Gastroesophageal sphincter (tissue), 4 donors: ENCODE results near the gene FAAP20. TPM values are rescaled to one million over a fixed set of nuclear protein-coding genes. Genes with fewer than 3 reads are reported as not detected.

ENCODE experiments used
- ATAC-seq: fragments of 150-250 bp; one replicate; pipeline ENCODE4 v1.9.1; 2016; ENCODE audit warnings: mild to moderate bottlenecking, moderate library complexity
- H3K27ac ChIP-seq, 4 donors: fragments of 200-600 bp; sonication (generic) in 3 of 4; 1 replicate in 3 of 4; 2 replicates in 1 of 4; pipeline ENCODE4 v1.5.1; 2016 to 2019
- H3K27me3 ChIP-seq: fragments of 200-600 bp; sonication (generic); one replicate; pipeline ENCODE4 v1.5.1; 2019
- H3K36me3 ChIP-seq, 2 donors: fragments of 200-600 bp; sonication (generic); one replicate each; pipeline ENCODE4 v1.5.1; 2019; ENCODE audit warnings: control low read depth in 1 of 2
- H3K4me1 ChIP-seq, 3 donors: fragments of 200-600 bp; sonication (generic); 1 replicate in 2 of 3; 2 replicates in 1 of 3; pipeline ENCODE4 v1.5.1; 2016 to 2019; ENCODE audit warnings: control low read depth in 2 of 3
- H3K4me3 ChIP-seq, 2 donors: fragments of 200-600 bp; sonication (generic); one replicate each; pipeline ENCODE4 v1.5.1; 2019; ENCODE audit warnings: mild to moderate bottlenecking in 1 of 2, moderate library complexity in 1 of 2
- H3K9me3 ChIP-seq, 3 donors: fragments of 200-600 bp; sonication (generic); one replicate each; pipeline ENCODE4 v1.5.1; 2017 to 2019; ENCODE audit warnings: control low read depth in 2 of 3
- CTCF ChIP-seq, 4 experiments: fragments of 200-600 bp in 2 of 4; fragments of 450-650 bp in 2 of 4; sonication (generic) in 1 of 4; IDR thresholded peaks; one replicate each; pipeline ENCODE4 v1.5.1; 2017 to 2019; ENCODE audit warnings: antibody characterized with exemption in 4 of 4, mild to moderate bottlenecking in 2 of 4, moderate library complexity in 2 of 4
- EP300 ChIP-seq: sonication (generic); formaldehyde crosslinking; IDR thresholded peaks from one replicate; pipeline ENCODE4 v1.6.1; 2017; ENCODE audit warnings: antibody characterized with exemption, mild to moderate bottlenecking
- POLR2A ChIP-seq, 2 donors: fragments of 450-650 bp; IDR thresholded peaks; one replicate each; pipeline ENCODE4 v1.6.1; 2017; ENCODE audit warnings: antibody characterized with exemption in 2 of 2, mild to moderate bottlenecking in 2 of 2, moderate library complexity in 1 of 2
- POLR2AphosphoS5 ChIP-seq: sonication (generic); formaldehyde crosslinking; IDR thresholded peaks from one replicate; pipeline ENCODE4 v1.6.1; 2017; ENCODE audit warnings: antibody characterized with exemption
- whole genome bisulfite sequencing, 2 donors: methylation state at CpG; one replicate each; pipeline ENCODE4 v1.1.5; 2018; ENCODE audit warnings: low coverage in 1 of 2; 5-methylcytosine and 5-hydroxymethylcytosine counted together
- total RNA-seq, 4 donors: library from RNA; depleted of rRNA; stranded (reverse); fragments of >200 nt; gene quantifications; one replicate each; pipeline ENCODE4 v1.1.0, GENCODE V29; 2016

The FAAP20 gene
- total RNA-seq, 4 donors from 2014 or later, result 25.8 to 51.1 (median 43.3) TPM

- Histone ChIP-seq H3K4me3 (no peak overlapping the region), H3K36me3 (peaks cover 0 to 37% of the 10 kb centered on the region in 2 donors), H3K27ac (no peak overlapping the region), H3K4me1 (peaks cover 6 to 28% (median 18%) of the 10 kb centered on the region in 3 donors), H3K27me3 (no peaks in the 10 kb centered on the region), H3K9me3 (no peaks in the 10 kb centered on the region)
- ATAC-seq, result no peak
- WGBS, 2 donors, result 81 to 86% methylated on average over 4 to 9 of the region's 9 CpGs
- TF ChIP-seq EP300 (no peak), CTCF (IDR thresholded peaks at IDR 0.05) (no peak), POLR2A (IDR thresholded peaks at IDR 0.05) (no peak), POLR2AphosphoS5 (no peak)
Observed at GRCh38 chr1:2186901-2187300, 7.7 kb downstream of the FAAP20 start.

GRCh38 chr1:2185880-2186855, 8.4 kb downstream of the FAAP20 start:
- H3K36me3 ChIP-seq, result peaks cover 0 to 37% of the 10 kb centered on the region in 2 donors
- H3K27me3 ChIP-seq, result no peaks in the 10 kb centered on the region
- no peaks in the 10 kb centered on the region for H3K9me3 ChIP-seq
- 90 to 93% methylated on average over 6 to 10 of the region's 38 CpGs for WGBS, 2 donors
- no peak overlapping the region for H3K27ac ChIP-seq
- H3K4me3 ChIP-seq, result no peak overlapping the region
- peaks cover 6 to 21% (median 10%) of the 10 kb centered on the region in 3 donors for H3K4me1 ChIP-seq
- no peak for ATAC-seq
- TF ChIP-seq POLR2AphosphoS5 (no peak), EP300 (no peak), POLR2A (IDR thresholded peaks at IDR 0.05) (no peak), CTCF (IDR thresholded peaks at IDR 0.05) (no peak)

GRCh38 chr1:2184934-2185333, 9.6 kb downstream of the FAAP20 start:
- Histone ChIP-seq H3K4me3 (no peak overlapping the region), H3K9me3 (no peaks in the 10 kb centered on the region), H3K27me3 (no peaks in the 10 kb centered on the region), H3K36me3 (peaks cover 0 to 37% of the 10 kb centered on the region in 2 donors), H3K27ac (no peak overlapping the region), H3K4me1 (peaks cover 0 to 9% (median 0%) of the 10 kb centered on the region in 3 donors)
- TF ChIP-seq CTCF (IDR thresholded peaks at IDR 0.05) (no peak), POLR2AphosphoS5 (no peak)
- no peak for ATAC-seq
- WGBS, 2 donors, result 92% methylated on average over 5 of the region's 33 CpGs; no CpG with 5 or more reads in 1 of the 2 donors

GRCh38 chr1:2184531-2184930, 10.0 kb downstream of the FAAP20 start:
- no peaks in the 10 kb centered on the region for H3K27me3 ChIP-seq
- WGBS, 2 donors, result no CpG with 5 or more reads among the region's 18 CpGs
- H3K9me3 ChIP-seq, result no peaks in the 10 kb centered on the region
- peaks cover 0 to 37% of the 10 kb centered on the region in 2 donors for H3K36me3 ChIP-seq
- H3K27ac ChIP-seq, result no peak overlapping the region
- no peak overlapping the region for H3K4me3 ChIP-seq
- no peak for ATAC-seq
- no peak for TF ChIP-seq POLR2A (IDR thresholded peaks at IDR 0.05)
- no peak for TF ChIP-seq POLR2AphosphoS5
- TF ChIP-seq EP300, result no peak
- TF ChIP-seq CTCF (IDR thresholded peaks at IDR 0.05), result no peak
- H3K4me1 ChIP-seq, result peaks cover 0 to 5% (median 0%) of the 10 kb centered on the region in 3 donors
